HG03565 (cell line): ENCODE results near the gene ATG7.
"Not testable (repeated sequence)": the region's sequence is repeated elsewhere in the genome, so short reads cannot be mapped to it uniquely, and the experiment has no call there.

Source experiments
- ATAC-seq: cut with Tn5 transposase; IDR thresholded peaks from one replicate; pipeline ENCODE4 v1.9.1; 2021; ENCODE audit warnings: mild to moderate bottlenecking, moderate library complexity; ENCODE audit not compliant: unreplicated experiment

The ATG7 gene

GRCh38 chr3:11423868-11424267 is 151.7 kb downstream of the ATG7 start:
- no peak for ATAC-seq

GRCh38 chr3:11424277-11424676 is 152.1 kb downstream of the ATG7 start:
- ATAC-seq, result no peak

GRCh38 chr3:11430207-11430606 is 158.0 kb downstream of the ATG7 start:
- no peak for ATAC-seq

- no peak for ATAC-seq
Observed at GRCh38 chr3:11430624-11431023, 158.4 kb downstream of the ATG7 start.

DNA sequence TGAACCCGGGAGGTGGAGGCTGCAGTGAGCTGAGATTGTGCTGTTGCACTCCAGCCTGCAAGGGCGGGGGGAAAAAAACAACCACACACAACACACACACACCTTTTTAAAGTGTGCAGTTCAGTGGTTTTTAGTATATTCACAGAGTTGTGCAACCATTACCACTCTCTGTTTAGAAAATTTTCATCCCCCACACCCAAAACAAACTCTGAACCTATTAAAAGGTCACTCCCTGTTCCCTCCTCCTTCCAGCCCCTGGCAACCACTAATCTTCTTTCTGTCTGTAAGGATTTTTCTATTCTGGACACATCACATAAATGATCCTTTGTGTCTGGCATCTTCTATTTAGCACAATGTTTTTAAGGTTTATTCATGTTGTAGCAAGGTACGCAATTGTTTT is 159.1 kb downstream of the ATG7 start:
- no peak for ATAC-seq

DNA sequence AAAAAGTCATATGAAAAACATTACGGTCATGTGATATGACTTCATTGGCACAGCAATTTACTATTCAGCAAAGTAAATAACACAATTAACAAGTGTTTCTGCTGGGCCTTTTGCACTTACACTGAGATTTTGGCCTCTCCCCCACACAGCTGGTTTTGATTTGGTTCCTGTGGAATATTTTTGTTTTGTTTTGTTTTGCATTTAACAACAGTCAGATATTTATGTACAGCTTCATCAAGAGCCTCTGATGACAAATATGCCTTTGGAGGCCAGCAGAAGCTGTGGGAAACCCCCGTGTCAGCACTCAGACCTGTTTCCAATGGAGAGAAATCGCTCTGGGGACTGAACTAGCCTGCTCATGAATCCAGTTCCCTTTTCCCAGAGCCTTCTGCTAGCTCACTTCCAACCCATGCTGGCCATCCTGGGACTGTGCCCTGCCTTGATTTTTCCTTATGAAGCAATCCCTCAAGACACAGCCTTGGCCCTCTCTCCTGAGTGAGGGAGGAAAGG is 161.9 kb downstream of the ATG7 start:
- no peak for ATAC-seq

DNA sequence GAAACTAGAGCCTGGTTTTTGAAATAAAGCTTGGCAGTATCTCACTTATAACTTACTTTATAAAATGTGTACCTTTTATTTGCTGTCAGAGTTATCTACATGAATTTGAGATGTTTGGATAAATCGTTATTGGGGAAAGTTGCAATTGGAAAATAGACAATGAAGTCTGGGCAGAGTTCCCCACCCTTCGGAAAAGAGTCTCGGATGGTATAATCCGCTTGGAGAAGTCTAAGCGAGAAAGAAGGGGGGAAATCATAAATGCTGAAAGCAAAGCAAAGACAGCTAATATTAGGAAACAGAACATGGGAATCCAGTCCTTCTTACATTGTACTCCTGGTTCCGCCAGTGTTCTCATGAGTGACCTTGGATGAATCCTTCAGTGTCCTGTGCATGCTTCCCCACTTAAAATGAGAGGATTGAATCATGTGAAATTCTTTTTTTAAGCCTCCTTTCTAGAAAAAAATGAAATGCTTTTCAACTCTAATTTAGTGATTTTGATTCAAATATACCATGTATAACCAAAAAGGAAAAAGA is 162.4 kb downstream of the ATG7 start:
- ATAC-seq, result no peak

DNA sequence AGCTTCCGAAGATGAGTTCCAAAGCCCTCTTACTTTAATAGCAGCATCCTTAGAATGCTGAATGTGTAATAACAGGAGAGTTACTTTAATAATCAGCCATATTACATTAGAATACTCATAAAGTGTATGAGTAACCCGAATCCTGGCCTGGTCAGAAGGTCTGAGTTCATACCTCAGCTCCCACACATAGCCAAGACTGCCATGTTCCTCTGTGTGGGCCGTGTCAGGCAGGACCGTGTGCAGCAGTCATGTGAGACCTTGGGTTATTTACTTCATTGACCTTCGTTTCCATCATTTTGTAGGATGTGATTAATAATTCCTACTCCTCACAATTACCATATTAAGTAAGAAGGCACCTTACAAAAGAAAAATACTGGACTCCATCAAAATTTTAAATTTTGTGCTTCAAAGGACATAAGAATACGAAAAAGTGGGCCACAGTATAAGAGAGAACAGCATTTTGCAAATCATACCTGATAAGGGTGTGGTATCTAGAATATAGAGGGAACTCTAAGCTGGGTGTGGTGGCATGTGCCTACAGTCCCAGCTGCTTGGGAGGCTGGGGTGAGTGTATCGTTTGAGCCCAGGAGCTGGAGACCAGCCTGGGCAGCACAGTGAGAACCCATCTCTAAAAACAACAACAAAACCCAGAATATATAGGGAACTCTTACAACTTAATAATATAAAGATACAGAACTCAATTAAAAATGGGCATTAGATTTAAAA is 163.4 kb downstream of the ATG7 start:
- no peak for ATAC-seq

- ATAC-seq, result no peak
Observed at GRCh38 chr3:11436775-11437174, 164.6 kb downstream of the ATG7 start.

- ATAC-seq, result no peak
Observed at GRCh38 chr3:11437506-11437905, 165.3 kb downstream of the ATG7 start.

GRCh38 chr3:11438646-11439045 is 166.4 kb downstream of the ATG7 start:
- ATAC-seq, result no peak

DNA sequence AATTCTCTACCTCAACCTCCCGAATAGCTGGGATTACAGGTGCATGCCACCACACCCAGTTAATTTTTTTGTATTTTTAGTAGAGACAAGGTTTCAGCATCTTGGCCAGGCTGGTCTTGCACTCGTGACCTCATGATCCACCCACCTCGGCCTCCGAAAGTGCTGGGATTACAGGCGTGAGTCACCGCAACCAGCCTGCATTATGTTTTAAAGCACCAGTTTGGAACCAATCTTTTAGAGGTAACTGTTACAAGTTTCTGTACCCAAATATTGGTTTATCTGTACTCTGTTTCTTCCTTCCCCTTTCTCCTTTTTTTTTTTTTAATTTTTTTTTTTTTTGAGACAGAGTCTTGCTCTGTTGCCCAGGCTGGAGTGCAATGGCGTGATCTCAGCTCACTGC is 169.1 kb downstream of the ATG7 start:
- ATAC-seq, result not testable (repeated sequence)

DNA sequence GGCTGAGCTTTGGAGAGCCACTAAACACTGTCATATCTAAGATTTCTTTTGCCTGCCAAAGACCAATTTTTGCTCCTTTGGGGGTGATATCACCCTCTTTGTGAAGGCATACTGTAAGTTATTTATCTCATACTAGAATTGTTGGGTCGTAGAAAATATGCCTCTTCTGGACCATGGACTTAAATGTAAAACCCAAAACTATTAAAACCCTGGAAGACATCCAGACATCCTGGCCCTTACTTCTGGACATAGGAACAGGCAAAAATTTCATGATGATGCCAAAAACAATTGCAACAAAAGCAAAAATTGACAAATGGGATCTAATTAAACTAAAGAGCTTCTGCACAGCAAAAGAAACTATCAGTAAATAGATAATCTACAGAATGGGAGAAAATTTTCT is 172.2 kb downstream of the ATG7 start:
- no peak for ATAC-seq

DNA sequence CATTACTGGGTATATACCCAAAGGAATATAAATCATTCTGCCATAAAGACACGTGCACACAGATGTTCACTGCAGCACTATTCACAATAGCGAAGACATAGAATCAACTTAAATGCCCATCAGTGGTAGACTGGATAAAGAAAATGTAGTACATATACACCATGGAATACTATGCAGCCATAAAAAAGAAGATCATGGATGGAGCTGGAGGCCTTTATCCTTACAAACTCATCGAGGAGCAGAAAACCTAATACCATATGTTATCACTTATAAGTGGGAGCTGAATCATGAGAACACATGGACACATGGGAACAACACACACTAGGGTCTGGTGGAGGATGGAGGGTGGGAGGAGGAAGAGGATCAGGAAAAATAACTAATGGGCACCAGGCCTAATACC is 173.0 kb downstream of the ATG7 start:
- ATAC-seq, result not testable (repeated sequence)

GRCh38 chr3:11445883-11446282 is 173.7 kb downstream of the ATG7 start:
- no peak for ATAC-seq

DNA sequence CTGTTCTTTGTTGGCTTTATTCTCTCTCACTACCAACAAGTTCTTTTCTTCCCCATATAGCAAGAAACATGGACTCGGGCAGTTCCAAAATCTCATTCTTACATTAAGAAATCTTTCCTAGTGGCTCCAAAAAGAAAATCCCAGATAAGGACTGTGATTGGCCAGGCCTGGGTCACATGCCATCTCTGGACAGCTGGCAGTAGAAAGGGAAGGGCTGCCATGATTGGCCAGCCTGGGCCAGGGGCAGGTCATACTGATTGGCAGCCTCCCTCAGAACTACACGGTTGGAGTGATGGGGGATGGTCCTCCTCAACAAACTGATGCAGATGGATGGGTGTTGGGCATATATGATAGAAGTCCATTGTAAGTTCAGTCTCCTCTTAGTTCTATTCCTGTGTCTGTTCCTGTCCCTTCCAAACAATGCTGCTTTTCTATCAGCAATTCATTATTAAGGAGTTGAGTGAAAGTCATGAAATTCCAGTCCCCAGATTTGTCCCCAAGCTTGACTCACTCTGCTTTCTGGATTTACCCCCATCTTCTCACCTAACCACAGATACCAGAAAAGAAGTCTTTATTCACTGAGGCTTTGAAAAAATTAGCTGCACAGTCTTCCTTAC is 175.5 kb downstream of the ATG7 start:
- ATAC-seq, result no peak

- ATAC-seq, result no peak
Observed at GRCh38 chr3:11450015-11450414, 177.8 kb downstream of the ATG7 start.

DNA sequence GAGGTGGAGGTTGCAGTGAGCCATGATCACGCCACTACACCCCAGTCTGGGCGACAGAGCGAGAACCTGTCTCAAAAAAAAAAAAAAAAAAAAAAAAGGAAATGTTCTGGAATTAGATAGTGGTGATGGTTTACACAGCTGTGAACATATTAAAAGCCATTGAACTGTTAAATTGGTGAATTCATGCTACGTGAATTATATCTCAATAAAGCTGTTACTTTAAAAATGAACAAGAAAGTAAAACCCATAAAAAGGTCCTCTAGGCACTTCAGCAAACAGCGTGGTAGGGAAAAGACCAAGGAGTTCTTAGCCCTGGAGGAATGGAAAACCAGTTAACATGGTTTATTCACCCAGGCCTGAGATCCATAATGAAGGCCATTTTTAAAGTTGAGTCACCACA is 180.1 kb downstream of the ATG7 start:
- no peak for ATAC-seq

DNA sequence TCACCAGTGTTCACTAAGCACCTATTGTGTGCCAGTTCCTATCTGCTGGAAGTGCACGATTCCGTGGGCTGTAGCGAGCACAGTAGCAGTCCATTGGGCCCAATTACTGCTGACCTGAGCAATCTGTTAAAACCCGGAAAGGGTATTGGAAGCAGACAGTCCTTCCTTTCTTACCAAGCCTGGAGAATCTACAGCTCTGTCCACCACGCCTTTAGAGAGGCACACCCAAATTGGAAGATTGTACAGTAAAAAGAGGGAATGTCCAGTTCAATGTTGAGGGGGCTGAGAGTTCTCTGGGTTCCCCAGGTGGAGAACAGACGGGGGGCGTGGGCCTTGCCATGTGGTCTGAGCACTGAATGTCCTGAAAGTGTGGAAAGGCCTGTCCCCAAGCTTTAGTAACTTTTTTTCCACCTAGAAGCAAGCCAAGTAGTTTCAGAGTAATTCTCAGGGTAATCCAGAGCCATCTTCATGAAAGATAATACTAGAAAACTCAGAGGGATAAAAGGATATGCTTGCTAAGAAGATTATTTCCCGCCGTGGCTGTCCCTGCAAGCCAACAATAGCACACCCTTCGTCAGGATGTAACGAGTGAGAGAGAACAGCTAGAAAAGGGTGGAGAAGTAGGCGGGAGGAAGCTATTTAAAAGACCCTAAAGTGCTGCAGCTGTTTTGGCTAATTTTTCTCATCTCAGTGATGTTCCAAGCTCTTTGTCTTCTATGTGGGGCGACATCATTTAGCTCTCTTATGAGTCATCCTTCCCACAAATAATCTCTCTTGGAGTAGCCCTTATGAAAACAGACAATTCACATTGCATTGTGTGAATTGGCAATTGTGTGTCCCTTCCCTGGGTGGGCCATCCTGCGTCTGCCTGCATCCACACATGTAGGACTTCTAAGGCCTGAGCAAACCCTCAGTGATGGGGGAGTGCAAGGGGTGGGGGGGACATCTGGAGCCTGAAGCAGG is 181.0 kb downstream of the ATG7 start:
- ATAC-seq, result no peak

DNA sequence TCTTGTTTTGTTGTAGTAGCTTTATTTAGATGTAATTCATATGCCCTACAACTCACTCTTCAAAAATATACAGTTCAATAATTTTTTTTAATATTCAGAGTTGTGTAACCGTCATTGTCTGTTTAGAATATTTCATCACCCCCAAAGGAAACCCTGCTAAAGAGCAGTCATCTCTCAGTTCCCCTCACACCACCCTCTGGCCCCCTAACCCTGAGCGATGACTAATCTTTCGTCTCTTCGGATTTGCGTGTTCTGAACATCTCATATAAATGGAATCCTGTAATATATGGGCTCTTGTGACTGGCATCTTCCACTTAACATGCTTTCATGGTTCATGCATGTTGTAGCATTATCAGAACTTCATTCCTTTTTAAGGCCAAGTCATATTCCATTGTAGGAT is 183.8 kb downstream of the ATG7 start:
- no peak for ATAC-seq

DNA sequence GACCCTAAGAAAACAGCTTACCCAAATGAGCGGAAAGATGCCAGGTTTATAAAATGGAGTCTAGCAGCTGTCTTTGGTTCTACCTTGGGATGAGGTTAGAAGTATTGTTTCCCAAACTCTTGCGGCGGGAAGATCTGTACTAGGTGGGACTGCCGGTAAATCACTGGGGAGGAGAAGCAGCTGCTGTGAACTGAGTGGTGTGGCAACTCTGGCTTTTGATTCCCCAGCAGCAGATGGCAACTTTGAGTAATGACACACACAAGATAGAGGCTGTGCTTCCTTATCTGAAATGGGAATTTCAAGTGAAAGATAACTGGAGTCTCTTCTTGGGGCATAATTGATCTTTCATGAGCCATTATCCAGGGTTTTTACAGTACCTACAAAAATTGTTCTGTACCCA is 184.9 kb downstream of the ATG7 start:
- no peak for ATAC-seq
